H9 (cell line): ENCODE results near the gene ANKMY2. TPM values are rescaled to one million over a fixed set of nuclear protein-coding genes. Genes with fewer than 3 reads are reported as not detected.
A peak's percentile ranks its signal among the peaks of the same experiment; 100 is the strongest.

Source experiments
- DNase-seq: peaks from one replicate; pipeline ENCODE4 v3.0.0-alpha.2; 2017
- H2AFZ ChIP-seq: one replicate; pipeline ENCODE4 v1.6.1; 2013; ENCODE audit warnings: mild to moderate bottlenecking, low read length, control low read depth, moderate library complexity
- H2AK5ac ChIP-seq: 2 replicates; pipeline ENCODE4 v1.6.1; 2013; ENCODE audit warnings: low read length, control low read depth, mixed read lengths; ENCODE audit not compliant: insufficient read length
- H2BK120ac ChIP-seq: one replicate; pipeline ENCODE4 v1.6.1; 2013; ENCODE audit warnings: low read depth, mild to moderate bottlenecking, low read length, control low read depth, inconsistent platforms; ENCODE audit not compliant: poor library complexity, severe bottlenecking
- H2BK12ac ChIP-seq: 2 replicates; pipeline ENCODE4 v1.6.1; 2013; ENCODE audit warnings: low read length, control low read depth, mixed read lengths, low read depth; ENCODE audit not compliant: insufficient read length
- H2BK15ac ChIP-seq: 2 replicates; pipeline ENCODE4 v1.6.1; 2013; ENCODE audit warnings: low read depth, low read length, control low read depth
- H2BK20ac ChIP-seq: one replicate; pipeline ENCODE4 v1.6.1; 2013; ENCODE audit warnings: low read depth, mild to moderate bottlenecking, low read length, control low read depth, inconsistent platforms; ENCODE audit not compliant: poor library complexity, severe bottlenecking
- H2BK5ac ChIP-seq: 2 replicates; pipeline ENCODE4 v1.6.1; 2013; ENCODE audit warnings: low read length, control low read depth, mixed read lengths; ENCODE audit not compliant: insufficient read length
- H3K14ac ChIP-seq: 2 replicates; pipeline ENCODE4 v1.6.1; 2013; ENCODE audit warnings: low read length, control low read depth; ENCODE audit not compliant: insufficient read depth
- H3K18ac ChIP-seq: 2 replicates; pipeline ENCODE4 v1.6.1; 2013; ENCODE audit warnings: low read depth, mild to moderate bottlenecking, mixed read lengths, low read length, control low read depth; ENCODE audit not compliant: insufficient read length
- H3K23ac ChIP-seq: 2 replicates; pipeline ENCODE4 v1.6.1; 2013; ENCODE audit warnings: low read length, control low read depth, mixed read lengths, low read depth; ENCODE audit not compliant: insufficient read length
- H3K23me2 ChIP-seq: 2 replicates; pipeline ENCODE4 v1.6.1; 2013; ENCODE audit warnings: low read depth, mild to moderate bottlenecking, mixed read lengths, low read length, control low read depth; ENCODE audit not compliant: insufficient read length, poor library complexity, severe bottlenecking
- H3K27ac ChIP-seq: 2 replicates; pipeline ENCODE4 v1.5.1; 2013; ENCODE audit warnings: low read length, control low read depth, mixed read lengths, low read depth; ENCODE audit not compliant: insufficient read length
- H3K27me3 ChIP-seq: 2 replicates; pipeline ENCODE4 v1.6.1; 2013; ENCODE audit warnings: low read length, control low read depth, inconsistent platforms; ENCODE audit not compliant: insufficient read depth
- H3K4ac ChIP-seq: 2 replicates; pipeline ENCODE4 v1.6.1; 2013; ENCODE audit warnings: low read depth, mild to moderate bottlenecking, control low read depth, inconsistent platforms, low read length, moderate library complexity
- H3K4me1 ChIP-seq: 2 replicates; pipeline ENCODE4 v1.6.1; 2013; ENCODE audit warnings: low read length, control low read depth, inconsistent platforms; ENCODE audit not compliant: insufficient read depth
- H3K4me2 ChIP-seq: 2 replicates; pipeline ENCODE4 v1.6.1; 2013; ENCODE audit warnings: low read length, control low read depth, mixed read lengths; ENCODE audit not compliant: insufficient read length, insufficient read depth
- H3K56ac ChIP-seq: 2 replicates; pipeline ENCODE4 v1.6.1; 2013; ENCODE audit warnings: low read depth, mild to moderate bottlenecking, mixed read lengths, low read length, control low read depth; ENCODE audit not compliant: insufficient read length
- H3K79me1 ChIP-seq: 2 replicates; pipeline ENCODE4 v1.6.1; 2013; ENCODE audit warnings: low read depth, mild to moderate bottlenecking, moderate library complexity, low read length, control low read depth, inconsistent platforms; ENCODE audit not compliant: insufficient read depth, poor library complexity, severe bottlenecking
- H3K79me2 ChIP-seq: 2 replicates; pipeline ENCODE4 v1.6.1; 2013; ENCODE audit warnings: low read length, control low read depth, inconsistent platforms; ENCODE audit not compliant: insufficient read depth
- H3K9ac ChIP-seq: 2 replicates; pipeline ENCODE4 v1.6.1; 2013; ENCODE audit warnings: low read length, control low read depth, mixed read lengths; ENCODE audit not compliant: insufficient read length; ENCODE audit errors: extremely low read depth
- H3K9me3 ChIP-seq: one replicate; pipeline ENCODE4 v1.6.1; 2013; ENCODE audit warnings: low read depth, low read length, inconsistent platforms; ENCODE audit not compliant: control insufficient read depth
- H3T11ph ChIP-seq: one replicate; pipeline ENCODE4 v1.6.1; 2013; ENCODE audit warnings: mild to moderate bottlenecking, low read length, control low read depth, inconsistent platforms
- H4K20me1 ChIP-seq: one replicate; pipeline ENCODE4 v1.6.1; 2013; ENCODE audit not compliant: control insufficient read depth, insufficient read length, insufficient read depth
- H4K5ac ChIP-seq: 2 replicates; pipeline ENCODE4 v1.6.1; 2013; ENCODE audit warnings: low read depth, mild to moderate bottlenecking, mixed read lengths, low read length, control low read depth; ENCODE audit not compliant: insufficient read length
- H4K8ac ChIP-seq: replicated peaks from 2 replicates; pipeline ENCODE4 v1.6.1; 2013; ENCODE audit warnings: low read length, control low read depth, mixed read lengths, low read depth; ENCODE audit not compliant: insufficient read length
- H4K91ac ChIP-seq: 2 replicates; pipeline ENCODE4 v1.6.1; 2013; ENCODE audit warnings: low read depth, mild to moderate bottlenecking, moderate library complexity, mixed read lengths, low read length, control low read depth; ENCODE audit not compliant: insufficient read length
- H3K27ac Mint-ChIP-seq, 3 experiments: 2 replicates in 2 of 3; 3 replicates in 1 of 3; pipeline ENCODE4 v1.8.0; 2020 to 2021; ENCODE audit warnings: mixed read lengths in 3 of 3, mild to moderate bottlenecking in 1 of 3, moderate library complexity in 1 of 3
- H3K27me3 Mint-ChIP-seq: 2 replicates; pipeline ENCODE4 v1.8.0; 2021; ENCODE audit warnings: low read depth, mild to moderate bottlenecking, moderate library complexity, mixed read lengths
- H3K36me3 Mint-ChIP-seq, 3 experiments: 2 replicates in 2 of 3; 3 replicates in 1 of 3; pipeline ENCODE4 v1.8.0; 2020 to 2021; ENCODE audit warnings: low read depth in 3 of 3, mixed read lengths in 3 of 3; ENCODE audit not compliant: insufficient read depth in 1 of 3
- H3K4me1 Mint-ChIP-seq, 2 experiments: 2 replicates each; pipeline ENCODE4 v1.8.0; 2020; ENCODE audit warnings: mixed read lengths in 2 of 2
- H3K4me3 Mint-ChIP-seq, 2 experiments: 2 replicates in 1 of 2; 3 replicates in 1 of 2; pipeline ENCODE4 v1.8.0; 2020 to 2021; ENCODE audit warnings: mild to moderate bottlenecking in 2 of 2, mixed read lengths in 2 of 2, moderate library complexity in 1 of 2
- H3K9me3 Mint-ChIP-seq, 2 experiments: 2 replicates in 1 of 2; 3 replicates in 1 of 2; pipeline ENCODE4 v1.8.0; 2020; ENCODE audit warnings: mild to moderate bottlenecking in 2 of 2, mixed read lengths in 2 of 2, moderate library complexity in 1 of 2
- WGBS: extraction: QIAGEN DNeasy Blood & Tissue Kit; methylation state at CpG from one replicate; pipeline ENCODE4 v1.1.7; 2013; ENCODE audit warnings: missing lambda C conversion rate, low lambda C conversion rate, mixed read lengths; ENCODE audit not compliant: insufficient read length; ENCODE audit errors: extremely low coverage; 5-methylcytosine and 5-hydroxymethylcytosine counted together
- total RNA-seq: library from RNA; stranded (reverse); gene quantifications from 2 replicates; pipeline ENCODE4 v1.2.1, GENCODE V29; 2021
- TF ChIP-seq, protein P1 (sequence below): fragments of 200-600 bp; sonication (generic); conservative IDR thresholded peaks from 3 replicates; pipeline ENCODE4 v1.8.0; 2021; ENCODE audit warnings: antibody characterized with exemption, mild to moderate bottlenecking

The ANKMY2 gene
- total RNA-seq, 1 experiment from 2014 or later, result 12.7 TPM

DNA sequence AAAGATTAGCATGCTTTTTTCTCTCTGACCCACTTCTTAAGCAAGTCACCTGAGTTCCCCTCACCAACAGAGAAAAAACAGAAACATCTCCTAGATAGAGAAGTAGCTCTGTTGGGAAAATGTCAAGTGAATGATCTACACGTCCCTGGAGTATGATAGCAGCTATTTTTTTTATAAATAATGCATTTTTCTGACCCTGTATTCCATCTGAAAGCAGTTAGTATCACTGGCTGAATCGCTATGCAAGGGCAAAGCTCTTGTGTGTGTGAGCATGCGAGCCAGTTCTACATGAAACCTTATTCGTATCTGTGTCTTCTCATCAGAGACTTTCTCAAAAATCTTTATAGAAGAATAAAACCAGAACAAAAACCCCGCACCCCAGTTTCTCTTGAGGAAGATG is 8.2 kb downstream of the ANKMY2 start:
- no peak overlapping the region for H3K4me3 Mint-ChIP-seq
- Histone ChIP-seq H4K8ac (no peak overlapping the region), H2BK120ac (no peak overlapping the region), H3K18ac (no peak overlapping the region), H4K91ac (no peak overlapping the region), H2BK12ac (no peak overlapping the region), H3K4me1 (no peaks in the 10 kb centered on the region), H4K5ac (no peak overlapping the region), H3K23ac (no peak overlapping the region), H2AK5ac (no peak overlapping the region), H3K14ac (no peak overlapping the region), H3K79me1 (no peaks in the 10 kb centered on the region), H3K4me2 (no peak overlapping the region), H2BK20ac (no peak overlapping the region), H3K56ac (no peak overlapping the region), H2BK15ac (no peak overlapping the region), H3T11ph (no peak overlapping the region), H3K4ac (no peak overlapping the region), H3K9ac (no peak overlapping the region), H3K79me2 (no peaks in the 10 kb centered on the region), H3K27me3 (no peaks in the 10 kb centered on the region), H2AFZ (no peak overlapping the region), H2BK5ac (no peak overlapping the region), H4K20me1 (no peaks in the 10 kb centered on the region), H3K23me2 (no peaks in the 10 kb centered on the region), H3K27ac (no peak overlapping the region), H3K9me3 (no peaks in the 10 kb centered on the region)
- no peaks in the 10 kb centered on the region for H3K9me3 Mint-ChIP-seq
- H3K4me1 Mint-ChIP-seq, result peaks cover 22 to 24% of the 10 kb centered on the region in 2 experiments
- TF ChIP-seq, protein P1, sequence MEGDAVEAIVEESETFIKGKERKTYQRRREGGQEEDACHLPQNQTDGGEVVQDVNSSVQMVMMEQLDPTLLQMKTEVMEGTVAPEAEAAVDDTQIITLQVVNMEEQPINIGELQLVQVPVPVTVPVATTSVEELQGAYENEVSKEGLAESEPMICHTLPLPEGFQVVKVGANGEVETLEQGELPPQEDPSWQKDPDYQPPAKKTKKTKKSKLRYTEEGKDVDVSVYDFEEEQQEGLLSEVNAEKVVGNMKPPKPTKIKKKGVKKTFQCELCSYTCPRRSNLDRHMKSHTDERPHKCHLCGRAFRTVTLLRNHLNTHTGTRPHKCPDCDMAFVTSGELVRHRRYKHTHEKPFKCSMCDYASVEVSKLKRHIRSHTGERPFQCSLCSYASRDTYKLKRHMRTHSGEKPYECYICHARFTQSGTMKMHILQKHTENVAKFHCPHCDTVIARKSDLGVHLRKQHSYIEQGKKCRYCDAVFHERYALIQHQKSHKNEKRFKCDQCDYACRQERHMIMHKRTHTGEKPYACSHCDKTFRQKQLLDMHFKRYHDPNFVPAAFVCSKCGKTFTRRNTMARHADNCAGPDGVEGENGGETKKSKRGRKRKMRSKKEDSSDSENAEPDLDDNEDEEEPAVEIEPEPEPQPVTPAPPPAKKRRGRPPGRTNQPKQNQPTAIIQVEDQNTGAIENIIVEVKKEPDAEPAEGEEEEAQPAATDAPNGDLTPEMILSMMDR, result no peak
- WGBS, result no CpG with 5 or more reads among the region's 5 CpGs
- no peaks in the 10 kb centered on the region for H3K27me3 Mint-ChIP-seq
- H3K36me3 Mint-ChIP-seq, result no peaks in the 10 kb centered on the region; a peak in 3 of 7 replicates
- peak overlapping the region in 1 of 3 experiments; percentile 61; a peak in 1 of 7 replicates for H3K27ac Mint-ChIP-seq
- no peak for DNase-seq
